Measurements from ENCODE around the gene USP34.
"Not testable (repeated sequence)": the region's sequence is repeated elsewhere in the genome, so short reads cannot be mapped to it uniquely, and the experiment has no call there.

Gene USP34

DNA sequence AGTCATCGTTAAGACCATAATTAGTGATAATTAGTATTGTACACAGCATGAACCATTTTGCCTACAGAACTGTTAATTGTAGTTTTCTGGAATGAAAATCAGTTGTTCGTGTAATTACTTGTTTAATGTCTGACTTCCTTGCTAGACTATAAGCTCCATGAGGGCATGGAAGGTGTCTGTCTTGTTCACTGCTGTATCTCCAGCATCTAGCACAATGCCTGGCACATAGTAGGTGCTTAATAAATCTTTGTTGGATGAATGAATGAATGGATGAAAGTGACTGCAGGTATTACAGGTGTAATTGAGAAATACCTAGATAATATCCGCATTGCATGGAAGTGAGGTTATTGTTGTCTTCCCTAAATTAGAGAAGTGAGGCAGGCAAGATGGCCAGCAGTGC lies 287.1 kb downstream of the USP34 start:
- no peak for DNase-seq (ENCODE audit: low spot score)

DNA sequence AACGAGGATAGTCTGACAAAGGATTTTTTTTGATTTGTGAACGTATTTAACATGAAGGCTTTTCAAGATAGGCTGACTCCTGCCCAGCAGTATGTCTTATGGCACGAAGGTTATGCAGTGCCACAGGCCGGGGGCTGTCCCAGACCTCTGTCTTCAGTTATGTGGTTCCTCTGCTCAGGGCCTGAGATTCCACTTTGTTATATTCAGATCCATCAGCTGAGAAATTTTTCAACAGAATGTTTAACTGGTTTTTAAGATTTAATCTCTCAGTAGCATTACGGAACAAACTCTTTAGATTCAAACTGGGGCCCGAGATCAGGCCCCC lies 288.9 kb downstream of the USP34 start:
- DNase-seq (ENCODE audit: low spot score) = no peak

DNA sequence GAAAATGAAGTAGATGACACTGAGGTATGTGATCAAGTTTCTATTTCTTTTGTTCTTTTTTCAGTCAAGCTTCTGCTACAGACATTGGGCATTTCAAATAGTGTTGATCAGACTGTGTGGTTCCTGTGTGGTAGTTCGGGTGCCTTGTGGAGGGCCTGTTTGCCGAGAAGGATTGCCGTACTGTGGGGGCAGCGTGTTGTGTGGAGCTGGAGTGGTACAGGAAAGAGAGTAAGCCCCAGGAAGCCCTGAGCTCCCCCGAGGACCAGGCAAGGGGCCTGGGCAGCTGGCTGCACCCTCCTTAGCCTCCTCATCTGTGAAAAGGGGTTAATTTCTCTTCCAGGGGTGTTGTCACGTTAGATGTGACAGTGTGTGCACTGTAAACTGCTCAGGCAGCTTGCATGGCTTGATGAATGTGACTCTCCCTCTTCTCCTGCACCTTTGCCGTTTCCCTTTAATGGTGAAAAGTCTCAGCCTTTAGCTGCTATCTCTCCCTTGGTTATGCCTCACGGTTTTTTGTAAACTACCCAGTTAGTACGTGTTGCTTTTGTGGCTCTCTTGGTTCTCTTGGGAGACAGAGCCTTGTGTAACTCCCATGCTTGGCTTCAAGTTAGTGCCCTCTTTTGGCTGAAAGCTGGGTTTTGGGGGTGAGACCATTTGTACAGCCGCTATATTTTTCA lies 289.4 kb downstream of the USP34 start:
- DNase-seq (ENCODE audit: low spot score) = no peak

DNA sequence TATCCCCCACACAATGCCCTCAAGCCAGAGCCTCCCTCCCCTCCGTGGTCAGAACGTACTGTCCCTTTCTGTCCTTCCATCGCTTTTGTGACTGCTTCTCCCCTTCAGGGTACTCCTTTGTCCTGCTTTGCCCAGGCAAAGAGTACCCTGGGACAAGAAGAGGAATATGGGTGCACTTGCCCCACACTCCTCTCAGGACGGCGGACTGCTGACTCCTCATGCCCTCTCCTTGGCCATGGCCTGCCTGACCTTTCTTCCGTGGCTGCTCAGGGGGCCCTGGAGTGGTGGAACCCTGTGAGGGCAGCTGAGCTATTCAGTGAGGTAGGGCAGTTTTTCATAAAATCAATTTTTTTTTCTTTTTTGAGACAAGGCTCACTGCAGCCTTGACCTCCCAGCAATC lies 290.2 kb downstream of the USP34 start:
- no peak for DNase-seq (ENCODE audit: low spot score)

DNA sequence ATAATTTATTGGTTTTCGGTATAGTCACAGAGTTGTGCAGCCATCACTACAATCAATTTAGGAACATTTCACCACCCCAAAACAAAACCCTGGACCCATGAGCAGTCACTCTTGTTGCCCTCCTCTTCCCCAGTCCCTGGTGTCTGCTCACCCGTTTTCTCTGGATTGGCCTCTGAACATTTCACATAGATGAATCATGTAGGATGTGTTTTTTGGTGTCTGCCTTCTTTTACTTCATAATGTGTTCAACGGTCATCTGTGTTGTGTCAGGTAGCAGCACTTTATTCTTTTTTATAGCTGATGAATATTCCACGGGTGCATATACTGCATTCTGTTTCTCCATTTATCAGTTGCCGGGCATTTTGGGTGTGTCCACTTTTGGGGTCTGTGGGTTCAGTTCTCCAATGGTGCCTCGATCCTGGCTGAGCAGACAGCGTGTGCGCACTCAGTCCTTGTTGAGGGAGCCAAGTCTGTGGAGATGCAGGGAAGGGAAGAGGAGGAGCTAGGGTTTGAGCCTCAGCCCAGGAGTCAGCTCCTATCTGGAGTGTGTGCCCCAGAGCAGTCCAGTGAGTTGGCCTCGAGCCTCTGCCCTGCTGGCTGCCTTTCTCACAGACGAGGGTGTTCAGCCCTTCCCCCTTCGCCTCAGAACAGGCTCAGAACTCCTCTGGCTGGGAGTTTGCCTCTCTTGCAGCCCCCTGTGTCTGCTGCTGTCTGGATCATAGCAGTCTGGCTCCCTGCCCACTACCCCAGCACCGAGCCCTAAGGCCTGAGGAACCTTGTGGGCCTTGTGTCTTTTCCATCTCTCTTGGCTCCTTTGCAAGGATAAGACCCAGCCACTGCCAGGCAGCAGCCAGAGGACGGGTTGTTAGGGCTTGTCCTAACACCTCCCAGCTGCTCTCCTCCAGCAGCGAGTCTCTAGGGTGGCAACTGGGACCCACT lies 290.9 kb downstream of the USP34 start:
- DNase-seq (ENCODE audit: low spot score) = peak; percentile 70

DNA sequence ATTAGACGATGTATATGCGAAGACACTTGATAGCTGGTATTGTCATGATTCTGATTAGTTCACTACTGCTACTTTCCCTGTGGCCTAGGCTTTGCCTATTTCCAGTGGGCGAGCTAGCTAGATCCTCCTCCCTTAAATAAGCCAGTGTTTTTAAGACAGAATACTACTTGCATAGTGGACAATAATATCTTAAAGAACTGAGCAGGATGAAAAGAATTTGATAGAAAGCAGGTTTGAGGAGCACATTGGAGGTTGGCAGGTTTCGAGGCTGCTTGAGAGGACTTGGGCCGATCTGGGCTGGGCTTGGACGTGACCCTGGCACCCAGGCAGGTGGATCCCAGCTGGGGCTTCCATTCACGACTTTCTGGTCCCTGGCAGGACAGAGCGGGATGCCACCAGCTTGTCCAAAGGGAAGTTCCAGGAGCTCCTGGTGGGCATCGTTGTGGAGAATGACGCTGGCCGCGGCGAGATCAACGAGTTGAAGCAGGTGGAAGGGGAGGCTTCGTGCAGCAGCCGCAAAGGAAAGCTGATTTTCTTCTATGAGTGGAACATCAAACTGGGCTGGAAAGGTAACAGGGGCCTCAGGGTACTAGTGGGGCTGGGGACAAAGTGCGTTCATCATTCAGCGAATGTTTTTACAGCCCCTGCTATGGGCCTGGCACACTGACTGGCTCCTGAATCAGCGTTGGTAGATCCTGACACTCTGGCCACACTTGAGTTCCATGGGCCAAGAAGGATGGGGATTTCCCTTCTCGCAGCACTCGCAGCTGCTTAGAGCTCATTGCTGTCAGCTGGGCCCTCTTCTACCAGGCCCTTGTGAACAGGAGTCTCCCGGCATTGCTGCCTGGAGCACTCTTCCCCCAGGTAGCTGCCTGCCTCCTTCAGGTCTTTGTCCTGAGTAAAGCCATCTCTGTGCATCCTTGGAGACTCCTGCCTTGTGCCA lies 292.0 kb downstream of the USP34 start:
- peak; percentile 42 for DNase-seq (ENCODE audit: low spot score)

DNA sequence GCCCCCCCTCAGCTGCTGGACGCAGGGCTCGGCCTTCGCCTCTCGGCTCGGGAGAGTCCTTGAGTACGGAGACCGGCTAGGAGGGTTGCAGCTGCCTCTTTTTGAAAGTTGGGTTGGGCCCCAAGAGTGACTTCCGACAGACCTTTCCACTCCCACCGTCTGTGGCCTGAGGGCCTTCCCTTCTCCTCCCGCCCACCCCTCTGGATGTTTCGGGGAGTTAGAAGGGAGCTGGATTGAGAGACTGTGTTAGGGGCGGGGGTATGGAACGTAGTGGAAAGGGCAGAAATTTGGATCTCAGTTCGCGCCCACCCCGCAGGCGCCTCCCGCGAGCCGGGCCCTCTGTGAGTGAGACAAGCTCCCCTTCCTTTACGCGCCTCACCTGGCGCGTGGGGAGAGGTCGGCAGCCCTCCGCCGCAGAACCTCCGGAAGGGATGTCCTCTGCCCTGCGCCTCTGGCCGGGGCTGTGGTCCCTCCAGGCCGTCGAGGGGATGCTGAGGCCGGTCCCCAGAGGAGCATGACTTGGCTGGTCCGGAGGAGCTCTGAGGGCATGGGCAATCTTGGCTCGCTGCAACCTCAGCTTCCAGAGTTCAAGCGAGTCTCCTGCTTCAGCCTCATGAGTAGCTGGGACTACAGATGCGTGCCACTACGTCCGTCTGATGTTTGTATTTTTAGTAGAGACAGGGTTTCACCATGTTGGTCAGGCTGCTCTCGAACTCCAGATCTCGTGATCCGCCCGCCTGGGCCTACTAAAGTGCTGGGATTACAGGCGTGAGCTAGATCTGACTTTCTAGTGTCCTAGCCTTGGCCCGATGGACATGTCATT lies 292.9 kb downstream of the USP34 start:
- DNase-seq (ENCODE audit: low spot score) = peak; percentile 30

DNA sequence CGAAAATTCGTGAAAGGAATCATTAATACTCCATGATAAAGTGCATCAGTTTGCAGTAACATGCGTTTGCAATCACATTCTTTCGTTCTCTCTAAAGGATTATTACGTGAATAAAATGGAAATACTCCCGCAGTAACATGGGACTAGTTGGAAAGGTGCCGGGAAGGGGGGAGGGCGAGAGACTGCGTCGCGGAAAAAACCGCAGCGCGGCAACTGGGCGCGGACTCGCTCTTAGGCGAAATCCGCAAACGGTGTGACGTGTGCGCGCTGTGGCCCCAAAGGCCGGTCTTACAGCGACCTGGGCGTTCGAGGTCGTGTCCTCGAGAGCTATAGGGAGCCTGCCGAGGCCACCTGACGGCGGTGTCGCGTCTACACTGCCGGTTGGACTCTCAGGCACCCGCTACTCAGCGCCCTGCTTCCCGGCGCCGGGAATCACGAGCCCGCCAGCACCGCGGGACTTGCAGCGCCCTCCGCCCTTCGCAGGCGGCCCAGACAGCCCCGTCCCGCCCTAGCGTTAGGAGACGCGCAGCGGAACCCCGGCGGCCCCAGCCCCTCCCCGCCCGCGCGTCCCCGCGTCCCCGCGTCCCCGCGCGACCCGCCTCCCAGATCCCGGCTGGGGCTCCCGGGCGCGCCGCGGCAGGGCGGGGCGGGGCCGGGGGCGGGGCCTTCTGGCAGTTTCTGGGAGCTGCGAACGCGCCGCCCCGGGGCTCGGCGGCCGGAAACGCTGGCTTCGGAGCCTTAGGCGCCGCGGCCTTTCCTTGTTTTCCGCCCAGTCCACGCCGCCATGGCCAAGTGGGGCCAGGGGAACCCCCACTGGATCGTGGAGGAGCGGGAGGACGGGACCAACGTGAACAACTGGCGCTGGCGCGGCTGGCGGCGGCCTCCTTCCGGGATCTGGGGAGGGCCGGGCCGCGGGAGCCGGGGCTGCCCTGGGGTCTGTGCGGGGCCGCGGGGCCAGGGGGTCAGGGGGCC lies 293.8 kb downstream of the USP34 start:
- DNase-seq (ENCODE audit: low spot score) = peak; percentile 89

DNA sequence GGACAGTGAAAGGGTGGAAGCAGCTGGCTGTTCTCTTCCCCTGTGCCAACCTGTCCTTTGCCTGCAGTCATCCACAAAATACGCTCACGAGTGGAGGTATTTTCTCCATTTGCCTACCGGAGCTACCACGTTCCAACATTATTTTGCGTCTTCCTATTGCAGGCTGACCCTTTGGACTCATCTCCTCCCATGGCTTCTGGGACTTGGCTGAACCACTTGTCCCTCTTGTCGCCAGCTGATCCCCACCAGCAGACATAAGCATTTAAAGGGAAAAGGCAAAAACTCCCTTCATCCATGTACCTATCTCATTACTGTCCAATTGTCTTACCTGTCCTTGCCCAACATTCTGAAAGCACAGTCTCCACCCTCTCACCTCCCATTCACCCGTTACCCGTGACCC lies 295.9 kb downstream of the USP34 start:
- DNase-seq (ENCODE audit: low spot score) = no peak

DNA sequence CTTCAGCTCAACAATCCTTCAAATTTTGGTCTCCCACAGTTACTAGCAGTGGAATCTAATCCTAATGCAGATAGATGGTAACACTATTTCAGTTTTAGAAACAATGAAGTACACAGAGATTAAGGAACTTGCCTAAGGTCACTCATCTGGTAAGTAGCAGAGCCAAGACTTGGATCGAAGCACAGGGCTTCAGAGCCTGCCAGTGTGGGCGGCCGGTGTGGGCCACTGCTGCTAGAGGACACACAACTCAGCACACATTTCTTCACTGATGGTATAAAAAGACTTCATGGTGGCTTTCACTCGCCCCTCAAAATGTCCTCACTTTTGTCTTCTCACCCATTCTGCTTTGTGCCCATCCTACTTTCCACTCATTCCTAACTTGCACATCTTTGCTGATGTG lies 297.8 kb downstream of the USP34 start:
- DNase-seq (ENCODE audit: low spot score) = no peak

DNA sequence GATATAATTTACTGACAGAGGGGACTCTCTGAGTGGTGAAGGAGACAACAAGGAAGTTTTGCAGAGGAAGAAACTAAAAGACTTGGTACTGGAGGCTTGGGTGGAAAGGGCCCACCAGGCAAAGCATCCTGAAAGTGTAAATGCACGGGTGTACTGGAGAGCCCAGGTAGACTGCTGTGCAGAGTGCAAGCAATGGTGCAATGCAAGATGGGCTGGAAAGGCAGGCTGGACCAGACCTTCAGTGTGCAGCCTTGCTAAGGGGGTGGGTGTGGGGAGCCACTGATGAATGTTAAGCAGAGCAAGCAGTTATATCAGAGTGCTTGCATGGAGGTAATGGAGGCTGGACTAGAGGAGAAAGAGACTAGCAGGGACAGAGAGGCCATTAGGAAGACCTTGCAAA lies 298.2 kb downstream of the USP34 start:
- no peak for DNase-seq (ENCODE audit: low spot score)

DNA sequence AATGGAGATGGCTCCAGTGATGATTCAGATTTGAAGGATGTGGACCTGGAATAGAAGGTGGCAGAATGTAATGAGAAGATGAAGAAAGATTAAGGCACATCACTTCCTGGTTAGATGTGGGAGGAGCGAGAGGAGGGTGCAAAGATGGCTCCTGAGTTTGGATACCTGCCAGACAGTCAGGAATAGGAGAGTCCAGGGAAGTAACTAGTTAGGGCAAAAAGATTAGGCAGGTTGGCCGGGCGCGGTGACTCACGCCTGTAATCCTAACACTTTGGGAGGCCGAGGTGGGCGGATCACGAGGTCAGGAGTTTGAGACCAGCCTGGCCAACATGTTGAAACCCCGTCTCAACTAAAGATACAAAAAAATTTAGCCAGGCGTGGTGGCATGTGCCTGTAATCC lies 303.3 kb downstream of the USP34 start:
- DNase-seq (ENCODE audit: low spot score) = no peak

DNA sequence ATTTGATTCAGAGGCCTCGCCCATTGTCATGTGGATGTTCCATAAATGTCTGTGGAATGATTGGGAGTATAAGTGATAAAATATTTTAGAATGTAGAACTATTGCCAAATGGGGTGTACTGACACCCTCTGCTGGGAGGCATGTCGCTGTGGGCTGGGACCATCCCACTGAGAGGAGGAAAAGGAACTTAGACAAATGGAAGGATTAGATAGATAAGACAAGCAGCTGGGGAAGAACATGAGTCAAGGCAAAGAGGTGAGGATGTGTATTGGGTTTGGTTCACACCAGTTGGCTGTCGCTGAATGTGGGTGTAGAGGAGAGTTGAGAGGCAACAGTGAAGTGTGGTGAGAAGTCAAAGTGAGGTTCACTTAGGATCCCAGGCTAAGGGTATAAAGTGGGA lies 304.9 kb downstream of the USP34 start:
- DNase-seq (ENCODE audit: low spot score) = no peak

DNA sequence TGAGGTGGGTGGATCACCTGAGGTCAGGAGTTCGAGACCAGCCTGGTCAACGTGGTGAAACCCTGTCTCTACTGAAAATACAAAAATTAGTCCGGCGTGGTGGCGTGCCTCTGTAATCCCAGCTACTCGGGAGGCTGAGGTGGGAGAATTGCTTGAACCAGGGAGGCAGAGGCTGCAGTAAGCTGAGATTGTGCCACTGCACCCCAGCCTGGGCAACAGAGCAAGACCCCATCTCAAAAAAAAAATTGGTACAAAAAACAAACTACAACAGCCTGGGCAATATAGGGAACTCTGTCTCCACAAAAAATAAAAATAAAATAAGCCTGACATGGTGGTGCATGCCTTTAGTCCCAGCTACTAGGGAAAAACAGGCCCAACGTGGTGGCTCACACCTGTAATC lies 305.8 kb downstream of the USP34 start:
- not testable (repeated sequence) for DNase-seq (ENCODE audit: low spot score)

DNA sequence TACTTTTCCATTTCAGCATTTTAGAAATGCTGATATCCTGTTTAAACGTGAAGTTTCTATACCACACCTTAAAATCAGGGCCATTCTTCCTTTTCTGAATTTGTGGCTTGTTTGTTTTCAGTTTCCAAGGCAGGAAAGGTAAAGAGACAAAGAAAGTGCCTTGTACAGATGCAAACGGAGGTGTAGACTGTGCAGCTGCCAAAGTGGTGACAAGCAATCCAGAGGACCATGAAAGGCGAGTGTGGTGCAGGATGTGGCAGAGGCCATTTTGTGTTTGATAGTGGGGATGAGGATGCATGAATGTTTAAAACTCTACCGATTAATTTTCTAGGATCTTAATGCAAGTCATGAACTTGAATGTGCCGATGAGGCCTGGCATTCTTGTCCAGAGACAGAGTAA lies 308.2 kb downstream of the USP34 start:
- DNase-seq (ENCODE audit: low spot score) = no peak

DNA sequence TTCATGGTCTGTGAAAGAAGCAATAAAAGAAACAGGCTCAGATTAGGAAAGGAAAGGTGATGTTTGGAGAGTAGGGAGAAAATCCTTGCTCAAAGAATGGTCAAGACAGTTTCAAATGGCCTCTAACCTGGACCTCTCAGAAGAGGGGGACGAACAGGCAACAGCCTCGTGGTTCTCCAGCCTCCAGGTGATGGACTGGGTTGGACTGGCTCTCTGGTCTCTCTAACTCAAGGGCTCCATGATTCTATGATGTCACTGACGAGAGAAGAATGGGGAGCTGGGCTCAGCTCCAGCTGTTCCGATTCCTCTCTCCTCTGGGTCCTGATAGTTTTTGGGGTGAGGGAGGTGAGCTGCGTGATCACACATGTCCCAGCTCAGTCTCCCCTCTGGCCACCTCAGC lies 309.0 kb downstream of the USP34 start, which contains the start of gene C2orf74:
Gene C2orf74 (plus strand): TSS at position 301 of the 400 bp plus-strand sequence. CDS start 327 bp downstream, outside the sequence.
- DNase-seq (ENCODE audit: low spot score) = no peak

DNA sequence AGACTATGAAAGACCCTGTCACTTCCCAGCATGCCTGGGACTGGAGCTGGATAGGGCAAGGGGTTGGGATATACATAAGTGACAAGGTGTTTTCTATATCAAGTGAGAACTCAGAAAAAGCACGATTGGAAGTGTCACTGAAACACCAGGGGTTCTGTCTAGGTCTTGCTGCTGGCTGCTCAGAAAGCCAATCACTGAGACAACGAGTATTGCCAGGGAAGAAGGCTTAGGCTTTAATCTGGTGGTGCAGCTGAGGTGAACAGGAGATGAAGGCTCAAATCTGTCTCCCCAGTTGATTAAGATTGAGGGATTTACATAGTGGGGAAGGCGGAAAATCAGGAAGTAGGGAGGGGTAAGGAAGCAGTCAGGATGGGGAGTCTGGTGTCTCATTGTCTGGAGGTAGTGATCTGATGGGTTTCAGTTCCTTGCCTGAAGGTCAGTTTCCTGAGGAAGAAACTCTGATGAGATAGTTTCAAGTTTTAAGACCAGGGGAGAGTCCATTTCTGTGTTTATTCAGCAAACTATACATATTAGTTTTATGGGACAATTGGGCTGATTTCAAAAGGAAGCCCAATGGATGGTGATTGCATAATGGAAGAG lies 312.4 kb downstream of the USP34 start:
- DNase-seq (ENCODE audit: low spot score) = no peak

DNA sequence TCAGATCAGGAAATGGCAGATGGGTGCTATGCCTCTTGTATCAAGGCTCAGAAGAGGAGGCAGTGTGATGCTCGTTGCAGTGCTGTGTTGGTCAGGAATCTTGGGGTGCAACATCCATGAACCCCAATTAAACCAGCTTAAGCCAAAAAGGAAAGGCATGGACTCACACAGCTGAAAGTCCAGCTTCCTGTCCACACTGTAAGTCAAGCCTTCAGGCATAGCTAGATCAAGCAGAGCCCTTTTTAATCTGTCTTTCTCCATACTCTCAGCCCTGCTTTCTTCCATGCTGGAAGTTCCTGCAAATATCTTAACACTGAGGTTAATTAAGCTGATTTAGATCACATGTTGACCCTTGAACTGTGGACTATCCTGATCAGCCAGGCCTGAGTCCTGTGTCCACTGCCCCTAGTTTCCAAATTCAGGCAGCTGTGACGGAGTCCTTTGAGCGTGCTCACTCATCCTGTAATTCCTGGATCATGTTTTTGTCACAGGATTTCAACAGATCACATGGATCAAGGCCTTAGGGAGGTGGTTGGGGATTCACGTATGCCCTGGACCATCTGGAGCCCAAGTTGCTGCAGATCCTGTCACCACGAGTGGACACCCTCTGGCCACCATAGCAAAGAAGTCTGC lies 313.4 kb downstream of the USP34 start:
- no peak for DNase-seq (ENCODE audit: low spot score)

DNA sequence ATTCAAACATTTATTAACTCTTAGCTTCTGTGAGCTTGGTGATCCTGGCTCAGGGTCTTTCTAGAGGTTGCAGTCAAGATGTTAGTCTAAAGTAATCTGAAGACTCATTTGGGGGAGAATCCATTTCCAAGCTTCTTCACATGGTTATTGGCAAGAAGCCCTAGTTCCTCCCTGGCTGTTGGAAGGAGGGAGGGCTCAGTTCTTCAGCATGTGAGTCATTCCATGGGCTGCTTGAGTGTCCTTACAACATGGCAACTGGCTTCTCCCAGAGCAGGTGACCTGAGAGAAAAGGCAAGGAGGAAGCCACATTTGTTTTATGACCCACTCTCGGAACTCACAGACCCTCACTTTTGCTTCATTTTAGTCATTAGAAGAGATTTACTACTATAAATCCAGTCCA lies 319.5 kb downstream of the USP34 start:
- peak; percentile 25 for DNase-seq (ENCODE audit: low spot score)
